HG02571 (cell line): ENCODE data around the gene SEMA3A.

Experiments
- ATAC-seq: cut with Tn5 transposase; IDR thresholded peaks from one replicate; pipeline ENCODE4 v1.9.1; 2021; ENCODE audit warnings: mild to moderate bottlenecking, moderate library complexity; ENCODE audit not compliant: unreplicated experiment

SEMA3A gene

GRCh38 chr7:83937930-83938329 lies 256.7 kb downstream of the SEMA3A start:
- no peak for ATAC-seq

GRCh38 chr7:83936056-83936708 lies 258.4 kb downstream of the SEMA3A start:
- ATAC-seq: no peak

GRCh38 chr7:83934118-83934734 lies 260.4 kb downstream of the SEMA3A start:
- ATAC-seq: no peak

GRCh38 chr7:83931968-83932367 lies 262.6 kb downstream of the SEMA3A start:
- no peak for ATAC-seq

- ATAC-seq: no peak
Measured at GRCh38 chr7:83930262-83930661, 264.3 kb downstream of the SEMA3A start.

- no peak for ATAC-seq
Measured at GRCh38 chr7:83925860-83926259, 268.7 kb downstream of the SEMA3A start.

GRCh38 chr7:83921941-83922607 lies 272.5 kb downstream of the SEMA3A start:
- ATAC-seq: no peak

GRCh38 chr7:83921271-83921940 lies 273.2 kb downstream of the SEMA3A start:
- no peak for ATAC-seq

GRCh38 chr7:83918142-83918541 lies 276.4 kb downstream of the SEMA3A start:
- no peak for ATAC-seq

GRCh38 chr7:83913174-83913573 lies 281.4 kb downstream of the SEMA3A start:
- no peak for ATAC-seq

GRCh38 chr7:83908526-83908925 lies 286.1 kb downstream of the SEMA3A start:
- no peak for ATAC-seq
